PC-9 (cell line): Measurements from ENCODE around the gene YTHDC1. TPM values are rescaled to one million over a fixed set of nuclear protein-coding genes. Genes with fewer than 3 reads are reported as not detected.
A peak's percentile ranks its signal among the peaks of the same experiment; 100 is the strongest.
"Not testable (repeated sequence)": the region's sequence is repeated elsewhere in the genome, so short reads cannot be mapped to it uniquely, and the experiment has no call there.

Experiments
- BruUV-seq: library from RNA; stranded (reverse); fragments of 400-500 nt; replicated peaks from 2 replicates; lab custom pipeline; 2021; lab: Mats Ljungman, UMichigan
- CTCF ChIA-PET: fragments of 300-600 bp; sonication (Branson Sonifier 250); formaldehyde crosslinking; loops from one replicate; lab custom pipeline; 2022; ENCODE audit warnings: antibody characterized with exemption; lab: Charles Lee
- POLR2A ChIA-PET: fragments of 300-600 bp; sonication (Branson Sonifier 250); formaldehyde crosslinking; loops from one replicate; lab custom pipeline; 2022; ENCODE audit warnings: antibody characterized with exemption; ENCODE audit not compliant: unreplicated experiment; lab: Charles Lee
- DNase-seq, 2 experiments: peaks; one replicate each; pipeline versions ENCODE4 v3.0.0 to v3.0.0-alpha.2; 2015 to 2022; ENCODE audit warnings: mixed read lengths in 1 of 2
- H2AFZ ChIP-seq: fragments of 200-600 bp; sonication (generic); 2 replicates; pipeline ENCODE4 v1.8.1; 2017; ENCODE audit warnings: antibody characterized with exemption
- H3F3A ChIP-seq: fragments of 200-600 bp; sonication (generic); 2 replicates; pipeline ENCODE4 v1.8.1; 2017; ENCODE audit warnings: antibody characterized with exemption, mild to moderate bottlenecking, low read depth; ENCODE audit not compliant: insufficient read depth
- H3K27ac ChIP-seq: fragments of 200-600 bp; sonication (generic); 2 replicates; pipeline ENCODE4 v1.6.1; 2016; ENCODE audit warnings: mixed run types
- H3K27me3 ChIP-seq: fragments of 200-600 bp; sonication (generic); 2 replicates; pipeline ENCODE4 v1.6.1; 2016; ENCODE audit warnings: low read depth, mixed run types; ENCODE audit not compliant: insufficient read depth
- H3K36me3 ChIP-seq: fragments of 200-600 bp; sonication (generic); 2 replicates; pipeline ENCODE4 v1.6.1; 2016; ENCODE audit warnings: low read depth, mixed run types
- H3K4me1 ChIP-seq: fragments of 200-600 bp; sonication (generic); replicated peaks from 2 replicates; pipeline ENCODE4 v1.6.1; 2016; ENCODE audit warnings: mixed run types; ENCODE audit not compliant: insufficient read depth
- H3K4me2 ChIP-seq: fragments of 200-600 bp; sonication (generic); 2 replicates; pipeline ENCODE4 v1.6.1; 2017; ENCODE audit warnings: mixed run types
- H3K4me3 ChIP-seq: fragments of 200-600 bp; sonication (generic); 2 replicates; pipeline ENCODE4 v1.6.1; 2016; ENCODE audit warnings: mixed run types
- H3K79me2 ChIP-seq: fragments of 200-600 bp; sonication (generic); 2 replicates; pipeline ENCODE4 v1.6.1; 2017; ENCODE audit warnings: low read depth, mixed run types
- H3K9me2 ChIP-seq: fragments of 200-600 bp; sonication (generic); 2 replicates; pipeline ENCODE4 v1.8.1; 2017; ENCODE audit warnings: mild to moderate bottlenecking; ENCODE audit not compliant: insufficient read depth
- H3K9me3 ChIP-seq: fragments of 200-600 bp; sonication (generic); 2 replicates; pipeline ENCODE4 v1.8.1; 2016; ENCODE audit warnings: low read depth; ENCODE audit not compliant: insufficient read depth
- H4K20me1 ChIP-seq: fragments of 200-600 bp; sonication (generic); 2 replicates; pipeline ENCODE4 v1.8.1; 2017; ENCODE audit not compliant: insufficient read depth
- EZH2 ChIP-seq: fragments of 200-600 bp; sonication (generic); IDR thresholded peaks from 2 replicates; pipeline ENCODE4 v1.8.0; 2017; ENCODE audit warnings: antibody characterized with exemption, low read depth
- intact Hi-C: fragments of 100-400 bp; cut with micrococcal nuclease; formaldehyde crosslinking; loops from one replicate; pipeline ENCODE4 v1.10.0; 2022; ENCODE audit not compliant: unreplicated experiment
- total RNA-seq: library from RNA; stranded (reverse); gene quantifications from 2 replicates; pipeline ENCODE4 v1.2.3, GENCODE V29; 2021
- TF ChIP-seq, protein P1 (sequence below): fragments of 200-600 bp; sonication (generic); conservative IDR thresholded peaks from 2 replicates; pipeline ENCODE4 v1.6.1; 2017; ENCODE audit warnings: mixed run types, antibody characterized with exemption, mild to moderate bottlenecking, moderate library complexity

YTHDC1 gene
- total RNA-seq, 1 experiment from 2014 or later: 83.6 TPM

DNA sequence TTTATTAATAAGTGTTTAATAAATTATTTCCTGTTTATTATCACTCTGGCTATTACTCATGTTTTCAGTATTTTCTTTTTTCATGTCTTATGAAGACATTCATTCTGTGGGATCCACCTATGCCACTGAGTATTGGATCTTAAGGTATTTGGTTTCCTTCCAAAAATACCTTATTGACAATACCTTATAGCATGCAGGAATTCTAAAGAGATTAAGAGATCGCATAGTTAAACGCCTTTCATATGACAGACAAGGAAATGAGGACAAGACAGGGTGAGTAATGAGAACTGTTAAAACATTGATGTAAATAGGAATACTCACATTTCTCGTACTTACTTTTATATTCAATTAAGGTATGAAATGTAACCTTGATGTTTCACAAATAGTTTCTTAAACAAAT lies 66.2 kb downstream of the YTHDC1 start:
- Histone ChIP-seq H3F3A (no peaks in the 10 kb centered on the region), H2AFZ (no peak overlapping the region), H3K4me1 (no peaks in the 10 kb centered on the region), H3K9me3 (no peaks in the 10 kb centered on the region), H3K79me2 (no peaks in the 10 kb centered on the region), H3K4me3 (no peak overlapping the region), H3K27ac (no peak overlapping the region), H3K9me2 (no peaks in the 10 kb centered on the region), H3K27me3 (no peaks in the 10 kb centered on the region), H3K4me2 (no peak overlapping the region), H3K36me3 (no peaks in the 10 kb centered on the region), H4K20me1 (no peaks in the 10 kb centered on the region)
- DNase-seq: peak in 1 of 2 experiments; percentile 64
- intact Hi-C loops: no loop called here
- POLR2A ChIA-PET: no interaction called here
- CTCF ChIA-PET: no interaction called here
- TF ChIP-seq, protein P1, sequence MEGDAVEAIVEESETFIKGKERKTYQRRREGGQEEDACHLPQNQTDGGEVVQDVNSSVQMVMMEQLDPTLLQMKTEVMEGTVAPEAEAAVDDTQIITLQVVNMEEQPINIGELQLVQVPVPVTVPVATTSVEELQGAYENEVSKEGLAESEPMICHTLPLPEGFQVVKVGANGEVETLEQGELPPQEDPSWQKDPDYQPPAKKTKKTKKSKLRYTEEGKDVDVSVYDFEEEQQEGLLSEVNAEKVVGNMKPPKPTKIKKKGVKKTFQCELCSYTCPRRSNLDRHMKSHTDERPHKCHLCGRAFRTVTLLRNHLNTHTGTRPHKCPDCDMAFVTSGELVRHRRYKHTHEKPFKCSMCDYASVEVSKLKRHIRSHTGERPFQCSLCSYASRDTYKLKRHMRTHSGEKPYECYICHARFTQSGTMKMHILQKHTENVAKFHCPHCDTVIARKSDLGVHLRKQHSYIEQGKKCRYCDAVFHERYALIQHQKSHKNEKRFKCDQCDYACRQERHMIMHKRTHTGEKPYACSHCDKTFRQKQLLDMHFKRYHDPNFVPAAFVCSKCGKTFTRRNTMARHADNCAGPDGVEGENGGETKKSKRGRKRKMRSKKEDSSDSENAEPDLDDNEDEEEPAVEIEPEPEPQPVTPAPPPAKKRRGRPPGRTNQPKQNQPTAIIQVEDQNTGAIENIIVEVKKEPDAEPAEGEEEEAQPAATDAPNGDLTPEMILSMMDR: no peak
- no peak for TF ChIP-seq EZH2
- no TSS peak for BruUV-seq

DNA sequence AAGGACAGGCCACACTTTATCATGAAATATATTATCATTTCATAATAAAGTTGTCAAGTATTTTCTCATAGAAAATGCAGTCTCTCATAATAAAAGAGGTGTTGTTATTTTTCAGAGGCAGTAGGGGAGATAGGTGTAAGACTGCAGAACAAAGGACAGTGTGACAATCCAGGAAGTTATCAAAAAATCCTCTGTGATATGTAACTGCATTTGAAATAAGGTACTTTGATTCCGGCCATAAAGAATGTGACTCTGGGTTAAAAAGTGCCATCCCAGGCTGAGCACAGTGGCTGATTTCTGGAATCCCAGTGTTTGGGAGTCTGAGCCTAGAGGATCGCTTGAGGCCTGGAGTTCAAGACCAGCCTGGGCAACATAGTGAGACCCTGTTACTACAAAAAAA lies 66.8 kb downstream of the YTHDC1 start:
- H3K9me3 ChIP-seq: no peaks in the 10 kb centered on the region
- no peak overlapping the region for H3K4me2 ChIP-seq
- no peak overlapping the region for H2AFZ ChIP-seq
- no TSS peak for BruUV-seq
- no peak for TF ChIP-seq EZH2
- TF ChIP-seq, protein P1: no peak
- H3K36me3 ChIP-seq: no peaks in the 10 kb centered on the region
- no peaks in the 10 kb centered on the region for H3K4me1 ChIP-seq
- CTCF ChIA-PET: no interaction called here
- no peaks in the 10 kb centered on the region for H3K27me3 ChIP-seq
- H4K20me1 ChIP-seq: no peaks in the 10 kb centered on the region
- no peaks in the 10 kb centered on the region for H3K9me2 ChIP-seq
- DNase-seq: no peak
- H3K4me3 ChIP-seq: no peak overlapping the region
- intact Hi-C loops: no loop called here
- H3K79me2 ChIP-seq: no peaks in the 10 kb centered on the region
- no peak overlapping the region for H3K27ac ChIP-seq
- POLR2A ChIA-PET: no interaction called here
- H3F3A ChIP-seq: no peaks in the 10 kb centered on the region

DNA sequence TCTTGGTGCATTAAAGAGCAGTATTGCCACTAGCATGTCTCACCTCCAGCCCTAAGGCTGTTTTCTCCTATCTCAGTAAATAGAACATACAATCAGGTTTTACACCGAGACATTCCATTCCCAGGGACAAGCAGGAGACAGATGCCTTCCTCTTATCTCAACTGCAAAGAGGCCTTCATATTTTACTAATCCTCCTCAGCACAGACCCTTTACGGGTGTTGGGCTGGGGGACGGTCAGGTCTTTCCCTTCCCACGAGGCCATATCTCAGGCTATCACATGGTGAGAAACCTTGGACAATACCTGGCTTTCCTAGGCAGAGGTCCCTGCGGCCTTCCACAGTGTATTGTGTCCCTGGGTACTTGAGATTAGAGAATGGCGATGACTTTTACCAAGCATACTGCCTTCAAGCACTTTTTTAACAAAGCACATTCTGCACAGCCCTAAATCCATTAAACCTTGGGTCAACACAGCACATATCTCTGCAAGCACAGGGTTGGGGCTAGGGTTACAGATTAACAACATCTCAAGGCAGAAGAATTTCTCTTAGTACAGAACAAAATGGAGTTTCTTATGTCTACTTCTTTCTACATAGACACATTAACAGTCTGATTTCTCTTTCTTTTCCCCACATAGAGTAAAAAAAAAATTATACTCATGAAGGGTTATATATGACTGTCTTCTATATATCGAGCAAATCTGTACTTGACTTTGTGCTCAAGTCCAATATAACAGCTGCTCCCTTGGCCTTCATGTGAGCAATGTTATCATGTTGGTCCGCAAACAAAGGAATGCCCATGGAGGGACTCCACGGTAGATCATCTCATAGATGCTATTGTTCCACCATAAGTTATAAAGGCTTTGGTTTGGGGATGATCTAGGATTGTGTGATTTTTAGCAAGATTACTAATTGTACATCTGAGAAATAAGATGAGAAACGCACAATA lies 67.8 kb downstream of the YTHDC1 start:
- CTCF ChIA-PET: not testable (repeated sequence)

More for the DNA sequence above, 67.8 kb downstream of the YTHDC1 start:
- BruUV-seq, H3K9me2 ChIP-seq, H4K20me1 ChIP-seq, H3K4me2 ChIP-seq, H3K36me3 ChIP-seq, H3K27me3 ChIP-seq, H3K79me2 ChIP-seq, POLR2A ChIA-PET, H3F3A ChIP-seq, H3K27ac ChIP-seq, intact Hi-C loops, DNase-seq, H3K4me1 ChIP-seq, H3K9me3 ChIP-seq, H2AFZ ChIP-seq, H3K4me3 ChIP-seq: not testable (repeated sequence)
